ENCODE data around the gene PCBP3. TPM values are rescaled to one million over a fixed set of nuclear protein-coding genes. Genes with fewer than 3 reads are reported as not detected.

Gene PCBP3
- total RNA-seq, 1 donor from 2014 or later, result not detected

DNA sequence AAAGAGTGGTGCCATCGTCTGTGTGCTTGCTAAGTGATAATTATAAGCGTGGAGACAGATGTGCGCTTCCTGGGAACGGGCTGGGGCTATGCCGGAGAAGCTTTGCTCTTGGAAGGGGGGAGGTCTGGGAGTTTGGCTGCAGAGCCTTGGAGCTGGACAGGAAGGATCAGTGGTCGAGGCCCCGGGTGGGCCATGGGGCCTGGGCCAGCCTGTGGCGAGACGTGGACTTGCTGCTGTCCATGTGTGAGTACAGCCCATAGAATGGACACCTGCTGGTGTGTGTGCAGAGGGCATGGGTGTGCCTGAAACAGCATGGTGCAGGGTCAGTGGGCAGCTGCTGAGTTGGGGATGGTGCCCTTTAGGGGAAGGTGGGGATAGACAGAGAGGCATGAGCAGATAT, 121.3 kb downstream of the PCBP3 start:
- H3K36me3 ChIP-seq (ENCODE audit: control insufficient read depth in 3 of 3, insufficient read depth in 3 of 3, low read length in 3 of 3), result no peaks in the 10 kb centered on the region
- H3K9me3 ChIP-seq (ENCODE audit: control insufficient read depth in 3 of 3, low read length in 3 of 3), result no peaks in the 10 kb centered on the region
- no peak overlapping the region for H3K4me3 ChIP-seq (ENCODE audit: low read length in 3 of 3)
- no peak overlapping the region for H3K9ac ChIP-seq (ENCODE audit: low read depth in 1 of 3, low read length in 3 of 3)
- no peak overlapping the region for H3K27ac ChIP-seq (ENCODE audit: low read depth, low read length)
- no peaks in the 10 kb centered on the region for H3K4me1 ChIP-seq (ENCODE audit: control insufficient read depth in 3 of 3, insufficient read depth in 3 of 3, low read length in 3 of 3)
- peaks cover 6 to 15% (median 12%) of the 10 kb centered on the region in 3 donors for H3K27me3 ChIP-seq (ENCODE audit: control insufficient read depth in 3 of 3, insufficient read depth in 3 of 3, low read length in 3 of 3)

DNA sequence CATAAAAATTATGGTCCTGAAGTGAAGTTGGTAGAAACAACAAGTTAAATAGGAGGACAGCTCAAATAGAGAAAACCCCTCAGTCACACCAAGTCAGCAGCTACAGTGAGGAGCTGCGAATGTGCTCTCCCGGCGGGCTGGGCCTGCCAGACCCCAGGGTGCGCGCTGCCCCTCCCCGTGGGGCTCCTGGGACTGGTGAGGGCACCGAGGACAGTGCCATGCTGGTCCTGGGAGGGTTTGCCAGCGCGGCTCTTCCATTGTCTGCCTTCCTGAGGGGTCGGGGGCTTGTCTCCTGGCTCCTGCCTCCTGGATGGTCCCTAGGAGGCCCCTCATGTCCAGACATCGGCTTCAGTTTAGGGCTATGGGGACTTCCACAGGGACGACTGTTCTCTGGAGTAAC, 121.8 kb downstream of the PCBP3 start:
- Histone ChIP-seq H3K4me3 (ENCODE audit: low read length in 3 of 3) (no peak overlapping the region), H3K9ac (ENCODE audit: low read depth in 1 of 3, low read length in 3 of 3) (no peak overlapping the region)

DNA sequence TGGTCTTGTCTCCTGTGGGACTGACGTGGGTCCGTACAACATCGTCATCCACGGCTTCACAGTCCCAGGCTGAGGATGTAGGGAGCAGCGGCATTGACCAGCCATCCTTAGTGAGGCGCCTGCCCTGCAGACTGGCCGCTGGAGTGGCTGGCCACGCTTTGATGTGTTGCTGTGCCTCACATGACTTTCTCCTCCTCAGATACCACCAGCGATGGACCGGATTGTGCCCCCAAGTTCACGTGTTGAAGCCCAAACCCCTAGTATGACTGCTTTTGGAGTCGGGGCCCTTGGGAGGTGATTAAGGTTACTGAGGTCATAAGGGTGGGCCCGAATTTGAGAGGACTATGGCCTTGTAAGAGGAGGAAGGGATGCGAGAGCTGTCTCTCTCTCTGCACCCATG, 122.5 kb downstream of the PCBP3 start:
- no peak overlapping the region for H3K27ac ChIP-seq (ENCODE audit: low read depth, low read length)
- no peaks in the 10 kb centered on the region for H3K9me3 ChIP-seq (ENCODE audit: control insufficient read depth in 3 of 3, low read length in 3 of 3)
- no peak overlapping the region for H3K4me3 ChIP-seq (ENCODE audit: low read length in 3 of 3)

More for the DNA sequence above, 121.8 kb downstream of the PCBP3 start:
- no peak overlapping the region for H3K27ac ChIP-seq (ENCODE audit: low read depth, low read length)
- H3K36me3 ChIP-seq (ENCODE audit: control insufficient read depth in 3 of 3, insufficient read depth in 3 of 3, low read length in 3 of 3), result no peaks in the 10 kb centered on the region
- H3K4me1 ChIP-seq (ENCODE audit: control insufficient read depth in 3 of 3, insufficient read depth in 3 of 3, low read length in 3 of 3), result no peaks in the 10 kb centered on the region
- H3K9me3 ChIP-seq (ENCODE audit: control insufficient read depth in 3 of 3, low read length in 3 of 3), result no peaks in the 10 kb centered on the region
- H3K27me3 ChIP-seq (ENCODE audit: control insufficient read depth in 3 of 3, insufficient read depth in 3 of 3, low read length in 3 of 3), result peaks cover 3 to 15% (median 12%) of the 10 kb centered on the region in 3 donors

DNA sequence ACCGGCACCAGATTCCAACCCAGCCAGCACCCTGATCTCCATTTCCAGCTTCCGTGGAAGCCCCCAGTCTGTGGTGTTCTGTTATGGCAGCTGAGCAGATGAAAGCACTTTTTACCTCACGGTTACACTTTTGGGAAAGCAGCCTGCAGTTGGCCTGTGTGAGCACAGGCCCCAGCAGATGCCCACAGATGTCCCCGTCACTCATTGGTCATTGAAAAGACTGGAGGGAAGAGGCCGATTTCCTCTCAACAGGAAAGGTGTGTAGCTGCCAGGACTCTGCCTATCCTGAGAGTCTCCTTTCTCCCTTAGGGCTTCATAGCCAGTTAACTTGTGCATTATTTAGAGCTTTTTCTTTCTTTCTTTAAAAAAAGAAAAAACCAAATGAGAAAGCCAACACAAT, 123.0 kb downstream of the PCBP3 start:
- H3K27ac ChIP-seq (ENCODE audit: low read depth, low read length), result no peak overlapping the region
- no peaks in the 10 kb centered on the region for H3K9me3 ChIP-seq (ENCODE audit: control insufficient read depth in 3 of 3, low read length in 3 of 3)
- H3K4me3 ChIP-seq (ENCODE audit: low read length in 3 of 3), result no peak overlapping the region
- no peak overlapping the region for H3K9ac ChIP-seq (ENCODE audit: low read depth in 1 of 3, low read length in 3 of 3)
- no peaks in the 10 kb centered on the region for H3K4me1 ChIP-seq (ENCODE audit: control insufficient read depth in 3 of 3, insufficient read depth in 3 of 3, low read length in 3 of 3)
- H3K36me3 ChIP-seq (ENCODE audit: control insufficient read depth in 3 of 3, insufficient read depth in 3 of 3, low read length in 3 of 3), result no peaks in the 10 kb centered on the region
- peaks cover 3 to 15% (median 12%) of the 10 kb centered on the region in 3 donors for H3K27me3 ChIP-seq (ENCODE audit: control insufficient read depth in 3 of 3, insufficient read depth in 3 of 3, low read length in 3 of 3)

More for the DNA sequence above, 122.5 kb downstream of the PCBP3 start:
- Histone ChIP-seq H3K27me3 (ENCODE audit: control insufficient read depth in 3 of 3, insufficient read depth in 3 of 3, low read length in 3 of 3) (peaks cover 3 to 15% (median 12%) of the 10 kb centered on the region in 3 donors), H3K4me1 (ENCODE audit: control insufficient read depth in 3 of 3, insufficient read depth in 3 of 3, low read length in 3 of 3) (no peaks in the 10 kb centered on the region), H3K36me3 (ENCODE audit: control insufficient read depth in 3 of 3, insufficient read depth in 3 of 3, low read length in 3 of 3) (no peaks in the 10 kb centered on the region), H3K9ac (ENCODE audit: low read depth in 1 of 3, low read length in 3 of 3) (no peak overlapping the region)

DNA sequence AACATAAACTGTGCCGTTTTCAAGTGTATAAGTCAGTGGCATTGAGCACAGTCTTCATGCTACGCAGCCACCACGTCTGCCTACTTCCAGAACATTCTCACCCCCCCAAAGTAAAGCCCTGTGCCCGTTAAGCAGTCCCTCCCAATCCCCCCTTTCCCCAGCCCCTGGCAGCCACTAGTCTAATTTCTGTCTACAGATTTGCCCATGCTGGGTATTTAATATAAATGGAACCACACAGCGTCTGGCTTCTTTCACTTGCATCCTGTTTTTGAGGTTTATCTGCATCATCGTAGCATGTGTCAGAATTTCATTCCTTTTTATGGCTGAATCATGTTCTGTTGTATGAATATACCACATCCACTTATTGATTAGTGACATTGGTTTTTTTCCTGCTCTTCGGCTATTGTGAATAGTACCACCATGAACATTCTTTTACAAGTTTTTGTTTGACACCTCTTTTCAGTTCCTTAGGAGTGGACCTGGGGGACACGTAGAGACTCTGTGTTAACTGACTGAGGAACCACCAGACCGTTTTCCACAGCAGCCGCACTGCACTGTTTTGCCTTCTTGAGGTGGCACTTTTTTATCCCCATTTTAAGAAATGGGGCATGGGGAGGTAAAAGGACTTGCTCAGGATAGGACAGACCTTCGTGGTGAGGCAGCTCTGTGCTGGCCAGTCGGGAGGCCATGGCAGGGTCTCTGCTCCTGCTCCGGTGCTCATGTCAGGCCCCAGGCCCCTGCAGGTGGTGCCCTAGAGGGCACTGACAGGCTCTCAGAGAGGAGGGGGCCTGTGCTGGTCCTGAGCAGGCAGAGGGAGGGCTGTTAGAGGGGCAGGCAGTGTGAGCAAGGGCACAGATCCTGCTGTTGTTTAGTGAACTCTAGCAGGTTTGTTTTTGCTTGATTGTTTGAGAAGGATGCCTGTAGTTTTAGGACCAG, 123.8 kb downstream of the PCBP3 start:
- Histone ChIP-seq H3K36me3 (ENCODE audit: control insufficient read depth in 3 of 3, insufficient read depth in 3 of 3, low read length in 3 of 3) (no peaks in the 10 kb centered on the region), H3K4me1 (ENCODE audit: control insufficient read depth in 3 of 3, insufficient read depth in 3 of 3, low read length in 3 of 3) (no peaks in the 10 kb centered on the region), H3K9me3 (ENCODE audit: control insufficient read depth in 3 of 3, low read length in 3 of 3) (no peaks in the 10 kb centered on the region), H3K4me3 (ENCODE audit: low read length in 3 of 3) (no peak overlapping the region), H3K27ac (ENCODE audit: low read depth, low read length) (no peak overlapping the region), H3K27me3 (ENCODE audit: control insufficient read depth in 3 of 3, insufficient read depth in 3 of 3, low read length in 3 of 3) (peaks cover 3 to 15% (median 12%) of the 10 kb centered on the region in 3 donors), H3K9ac (ENCODE audit: low read depth in 1 of 3, low read length in 3 of 3) (no peak overlapping the region)

DNA sequence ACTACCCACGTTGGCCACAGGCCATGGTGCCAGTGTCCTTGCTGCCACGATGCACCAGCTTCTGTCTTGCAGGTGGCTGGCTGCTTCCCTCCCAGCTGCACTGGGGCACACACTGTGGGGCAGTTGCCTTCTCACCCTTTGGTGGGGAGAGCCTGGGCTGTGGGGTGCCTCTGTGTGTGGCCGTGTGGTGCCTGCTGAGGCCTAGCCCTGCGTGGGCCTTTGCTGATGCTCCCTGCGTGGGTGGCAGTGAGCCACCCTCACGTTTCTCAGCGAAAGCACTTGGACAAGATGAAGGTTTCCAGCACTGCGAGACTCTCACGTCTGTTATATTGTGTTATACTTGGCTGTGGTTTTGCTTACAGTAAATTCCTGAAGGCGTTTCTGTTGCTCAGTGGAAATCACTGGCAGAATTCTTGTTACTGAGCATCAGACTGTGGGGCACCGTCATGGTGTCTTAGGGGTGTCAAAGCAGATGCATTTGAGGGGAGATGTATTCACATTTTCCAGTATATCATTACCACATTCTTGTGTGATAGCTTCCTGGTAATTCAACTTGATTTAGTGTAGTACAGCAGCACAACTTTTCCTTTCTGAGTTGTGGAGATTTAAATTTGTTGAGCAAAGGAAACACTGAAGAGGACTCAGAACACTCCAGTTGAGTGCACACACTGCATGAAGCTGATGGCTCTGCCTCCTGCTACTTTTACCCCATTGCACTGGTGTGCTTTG, 124.7 kb downstream of the PCBP3 start:
- H3K9me3 ChIP-seq (ENCODE audit: control insufficient read depth in 3 of 3, low read length in 3 of 3), result no peaks in the 10 kb centered on the region
- H3K4me1 ChIP-seq (ENCODE audit: control insufficient read depth in 3 of 3, insufficient read depth in 3 of 3, low read length in 3 of 3), result no peaks in the 10 kb centered on the region
- H3K27ac ChIP-seq (ENCODE audit: low read depth, low read length), result no peak overlapping the region
- H3K4me3 ChIP-seq (ENCODE audit: low read length in 3 of 3), result no peak overlapping the region
- H3K27me3 ChIP-seq (ENCODE audit: control insufficient read depth in 3 of 3, insufficient read depth in 3 of 3, low read length in 3 of 3), result peaks cover 3 to 14% (median 9%) of the 10 kb centered on the region in 3 donors
- H3K9ac ChIP-seq (ENCODE audit: low read depth in 1 of 3, low read length in 3 of 3), result no peak overlapping the region
- no peaks in the 10 kb centered on the region for H3K36me3 ChIP-seq (ENCODE audit: control insufficient read depth in 3 of 3, insufficient read depth in 3 of 3, low read length in 3 of 3)

DNA sequence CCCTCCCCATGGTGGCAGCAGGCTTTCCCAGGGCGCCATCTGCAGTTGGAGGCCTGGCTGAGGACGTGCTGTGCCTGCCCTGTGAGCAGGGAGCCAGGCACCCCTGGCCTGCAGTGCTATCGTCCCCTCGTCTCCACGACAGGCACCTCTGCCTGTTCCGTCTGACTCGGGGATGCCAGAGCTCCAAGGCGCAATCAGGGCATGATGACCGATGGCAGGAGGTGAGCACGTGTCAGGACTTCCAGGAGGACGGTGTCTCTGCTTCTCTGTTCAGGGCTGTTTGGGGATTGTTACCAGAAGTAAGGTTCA, 125.2 kb downstream of the PCBP3 start:
- H3K27ac ChIP-seq (ENCODE audit: low read depth, low read length), result no peak overlapping the region
- no peaks in the 10 kb centered on the region for H3K9me3 ChIP-seq (ENCODE audit: control insufficient read depth in 3 of 3, low read length in 3 of 3)
- no peak overlapping the region for H3K9ac ChIP-seq (ENCODE audit: low read depth in 1 of 3, low read length in 3 of 3)
- peaks cover 3 to 12% (median 4%) of the 10 kb centered on the region in 3 donors for H3K27me3 ChIP-seq (ENCODE audit: control insufficient read depth in 3 of 3, insufficient read depth in 3 of 3, low read length in 3 of 3)
- H3K36me3 ChIP-seq (ENCODE audit: control insufficient read depth in 3 of 3, insufficient read depth in 3 of 3, low read length in 3 of 3), result no peaks in the 10 kb centered on the region
- no peak overlapping the region for H3K4me3 ChIP-seq (ENCODE audit: low read length in 3 of 3)
- H3K4me1 ChIP-seq (ENCODE audit: control insufficient read depth in 3 of 3, insufficient read depth in 3 of 3, low read length in 3 of 3), result no peaks in the 10 kb centered on the region

DNA sequence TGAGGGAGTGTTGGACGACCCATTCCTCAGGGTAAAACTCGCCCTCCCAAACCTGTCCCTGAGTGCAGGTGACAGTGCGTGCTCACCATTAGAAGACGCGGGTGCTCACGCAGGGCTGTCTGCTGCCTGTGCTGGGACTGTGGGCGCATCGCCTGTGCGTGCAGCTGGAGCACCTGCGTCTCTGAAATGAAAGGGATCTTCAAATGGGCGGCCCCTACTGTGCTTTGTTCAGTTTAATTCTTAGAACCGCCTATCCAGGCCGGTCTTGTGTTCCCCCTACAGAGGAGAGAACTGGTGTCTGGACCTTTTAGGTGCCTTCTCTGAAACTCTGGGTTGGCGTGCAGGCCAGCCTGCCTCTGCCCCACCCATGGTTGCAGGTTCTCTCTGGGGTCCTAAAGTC, 125.8 kb downstream of the PCBP3 start:
- Histone ChIP-seq H3K27me3 (ENCODE audit: control insufficient read depth in 3 of 3, insufficient read depth in 3 of 3, low read length in 3 of 3) (peaks cover 3 to 12% (median 4%) of the 10 kb centered on the region in 3 donors), H3K27ac (ENCODE audit: low read depth, low read length) (no peak overlapping the region), H3K36me3 (ENCODE audit: control insufficient read depth in 3 of 3, insufficient read depth in 3 of 3, low read length in 3 of 3) (no peaks in the 10 kb centered on the region), H3K4me3 (ENCODE audit: low read length in 3 of 3) (no peak overlapping the region), H3K4me1 (ENCODE audit: control insufficient read depth in 3 of 3, insufficient read depth in 3 of 3, low read length in 3 of 3) (no peaks in the 10 kb centered on the region), H3K9ac (ENCODE audit: low read depth in 1 of 3, low read length in 3 of 3) (no peak overlapping the region), H3K9me3 (ENCODE audit: control insufficient read depth in 3 of 3, low read length in 3 of 3) (no peaks in the 10 kb centered on the region)

DNA sequence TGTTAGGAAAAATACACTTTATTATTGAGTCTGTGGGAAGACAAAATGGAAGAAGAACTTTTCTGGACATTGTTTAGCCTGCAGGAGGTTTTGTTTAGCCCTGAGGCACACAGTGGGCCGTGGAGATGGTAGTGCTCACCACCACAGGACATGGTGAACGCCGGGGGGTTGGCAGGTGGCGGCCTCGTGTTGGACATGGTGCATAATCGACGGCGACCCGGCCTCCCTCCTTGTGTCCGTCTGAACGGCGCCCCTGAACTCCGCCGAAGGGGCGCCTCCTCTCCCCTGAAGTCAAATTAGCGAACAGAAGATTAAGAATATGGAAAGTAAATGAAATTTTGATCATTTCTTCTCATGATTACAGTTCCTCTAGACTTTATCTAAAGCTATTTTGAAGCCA, 126.4 kb downstream of the PCBP3 start:
- Histone ChIP-seq H3K27me3 (ENCODE audit: control insufficient read depth in 3 of 3, insufficient read depth in 3 of 3, low read length in 3 of 3) (peaks cover 2 to 12% (median 3%) of the 10 kb centered on the region in 3 donors), H3K4me1 (ENCODE audit: control insufficient read depth in 3 of 3, insufficient read depth in 3 of 3, low read length in 3 of 3) (no peaks in the 10 kb centered on the region), H3K27ac (ENCODE audit: low read depth, low read length) (no peak overlapping the region), H3K36me3 (ENCODE audit: control insufficient read depth in 3 of 3, insufficient read depth in 3 of 3, low read length in 3 of 3) (no peaks in the 10 kb centered on the region), H3K9me3 (ENCODE audit: control insufficient read depth in 3 of 3, low read length in 3 of 3) (peaks cover 0 to under 1% (median 0%) of the 10 kb centered on the region in 3 donors), H3K4me3 (ENCODE audit: low read length in 3 of 3) (no peak overlapping the region), H3K9ac (ENCODE audit: low read depth in 1 of 3, low read length in 3 of 3) (no peak overlapping the region)

DNA sequence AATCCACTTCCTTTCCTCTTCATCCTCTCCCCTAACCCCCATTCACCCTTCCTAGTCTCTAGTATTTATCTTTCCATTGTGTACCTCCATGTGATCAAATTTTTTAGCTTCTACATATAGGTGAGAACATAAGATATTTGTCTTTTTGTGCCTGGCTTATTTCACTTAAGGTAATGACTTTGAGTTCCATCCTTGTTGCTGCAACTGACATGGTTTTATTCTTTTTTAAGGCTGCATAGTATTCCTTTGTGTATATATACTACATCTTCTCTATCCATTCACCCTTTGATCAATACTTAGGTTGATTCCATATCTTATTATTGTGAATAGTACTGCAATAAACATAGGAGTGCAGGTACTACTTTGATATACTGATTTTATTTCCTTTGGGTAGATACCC, 128.7 kb downstream of the PCBP3 start:
- Histone ChIP-seq H3K9me3 (ENCODE audit: control insufficient read depth in 3 of 3, low read length in 3 of 3) (peaks cover 0 to 8% (median 3%) of the 10 kb centered on the region in 3 donors), H3K36me3 (ENCODE audit: control insufficient read depth in 3 of 3, insufficient read depth in 3 of 3, low read length in 3 of 3) (no peaks in the 10 kb centered on the region), H3K4me1 (ENCODE audit: control insufficient read depth in 3 of 3, insufficient read depth in 3 of 3, low read length in 3 of 3) (no peaks in the 10 kb centered on the region), H3K27ac (ENCODE audit: low read depth, low read length) (no peak overlapping the region), H3K27me3 (ENCODE audit: control insufficient read depth in 3 of 3, insufficient read depth in 3 of 3, low read length in 3 of 3) (peaks cover 0 to 6% (median 0%) of the 10 kb centered on the region in 3 donors), H3K4me3 (ENCODE audit: low read length in 3 of 3) (no peak overlapping the region), H3K9ac (ENCODE audit: low read depth in 1 of 3, low read length in 3 of 3) (no peak overlapping the region)

Measured in skeletal muscle tissue (tissue), 4 donors.